Muscle layer of duodenum (tissue), 2 donors: ENCODE measurements around the gene SLC7A5.

Experiments used
- H3K27ac ChIP-seq: one replicate; pipeline ENCODE4 v1.7.0; 2013; ENCODE audit warnings: mild to moderate bottlenecking, low read length
- H3K27me3 ChIP-seq: one replicate; pipeline ENCODE4 v1.7.0; 2013; ENCODE audit warnings: low read depth, mild to moderate bottlenecking, control low read depth, low read length
- H3K36me3 ChIP-seq, 2 donors: one replicate each; pipeline ENCODE4 v1.7.0; 2013; ENCODE audit warnings: low read length in 2 of 2, control low read depth in 1 of 2, mild to moderate bottlenecking in 1 of 2; ENCODE audit not compliant: insufficient read depth in 2 of 2, control insufficient read depth in 1 of 2
- H3K4me1 ChIP-seq, 2 donors: one replicate each; pipeline ENCODE4 v1.7.0; 2013; ENCODE audit warnings: low read length in 2 of 2, mild to moderate bottlenecking in 2 of 2, control low read depth in 1 of 2, moderate library complexity in 1 of 2; ENCODE audit not compliant: insufficient read depth in 2 of 2, control insufficient read depth in 1 of 2
- H3K4me3 ChIP-seq, 2 donors: one replicate each; pipeline ENCODE4 v1.7.0; 2013; ENCODE audit warnings: low read length in 2 of 2, low read depth in 1 of 2, mild to moderate bottlenecking in 1 of 2
- H3K9me3 ChIP-seq, 2 donors: one replicate each; pipeline ENCODE4 v1.7.0; 2013; ENCODE audit warnings: low read length in 2 of 2, control low read depth in 1 of 2, mild to moderate bottlenecking in 1 of 2; ENCODE audit not compliant: control insufficient read depth in 1 of 2
- donor health status: healthy.

SLC7A5 gene

DNA sequence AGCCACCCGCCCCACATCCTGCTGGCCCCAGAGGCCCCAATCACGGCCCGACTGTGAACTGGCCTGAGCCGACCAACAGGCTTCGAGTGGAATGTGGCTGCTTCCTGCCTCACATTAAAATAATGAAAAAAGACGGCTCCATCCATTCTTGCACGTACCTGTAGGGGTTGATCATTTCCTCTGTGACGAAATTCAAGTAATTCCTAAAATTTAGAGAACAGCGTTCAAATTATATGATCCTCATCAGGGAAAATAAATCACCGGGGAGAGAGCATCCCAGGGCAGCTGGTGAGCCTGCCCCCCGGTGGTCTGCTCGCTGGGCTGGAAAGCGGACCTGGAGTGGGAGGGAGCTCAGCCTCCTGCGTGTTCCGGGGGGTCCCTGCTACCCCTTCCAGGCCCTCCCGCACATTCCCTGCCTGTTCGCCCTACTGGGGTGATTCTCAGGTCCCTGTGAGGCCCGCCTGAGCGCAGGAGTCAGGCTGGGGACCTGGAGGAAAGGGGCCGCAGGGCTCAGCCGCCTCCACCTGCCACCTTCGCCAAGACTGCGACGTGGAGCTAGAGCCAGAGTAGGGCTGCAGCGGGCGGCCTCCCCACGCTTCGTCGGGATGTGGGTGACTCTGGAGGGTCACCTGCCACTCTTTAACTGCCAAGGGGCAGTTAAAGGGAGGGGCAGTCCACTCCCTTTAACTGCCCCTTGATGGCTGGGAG, 28.9 kb downstream of the SLC7A5 start:
- no peaks in the 10 kb centered on the region for H3K9me3 ChIP-seq
- H3K27ac ChIP-seq = no peak overlapping the region
- H3K4me3 ChIP-seq = no peak overlapping the region

DNA sequence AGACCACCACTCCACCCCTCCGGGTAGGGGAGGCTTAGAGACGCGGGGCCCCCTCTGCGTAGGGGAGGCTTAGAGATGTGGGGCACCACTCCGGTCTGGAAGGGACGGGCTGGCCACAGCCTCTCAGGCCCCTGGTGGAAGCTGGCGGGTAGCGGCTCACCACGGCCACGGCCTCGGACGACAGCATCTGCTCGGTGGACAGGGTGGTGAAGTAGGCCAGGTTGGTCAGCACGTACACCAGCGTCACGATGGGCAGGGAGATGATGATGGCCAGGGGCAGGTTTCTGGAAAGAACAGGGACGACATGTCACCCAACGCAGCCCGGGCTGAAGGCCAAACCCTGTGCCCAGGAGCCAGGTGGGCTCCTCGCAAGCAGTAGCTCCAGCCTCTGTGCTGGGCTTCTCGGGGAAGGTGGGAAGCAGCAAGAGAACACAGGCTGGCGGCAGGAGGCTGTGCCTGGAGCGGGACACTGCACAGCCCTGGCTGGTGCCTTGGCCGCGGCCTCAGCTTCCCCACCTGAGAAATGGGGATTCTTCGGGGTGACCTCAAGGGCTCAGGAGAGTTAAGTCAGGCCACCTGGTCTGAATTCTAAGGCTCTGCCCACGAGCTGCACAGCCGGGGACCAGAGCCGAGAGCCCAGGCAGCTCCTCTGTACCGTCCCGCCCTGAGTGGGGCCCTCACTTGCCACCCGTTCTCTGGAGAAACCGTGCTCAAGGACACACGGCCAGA, 29.6 kb downstream of the SLC7A5 start:
- no peak overlapping the region for H3K27ac ChIP-seq

More for the DNA sequence above, 28.9 kb downstream of the SLC7A5 start:
- Histone ChIP-seq H3K27me3 (no peaks in the 10 kb centered on the region), H3K4me1 (no peaks in the 10 kb centered on the region), H3K36me3 (peaks cover 0 to 17% of the 10 kb centered on the region in 2 donors)

GRCh38 chr16:87838643-87839541, 30.4 kb downstream of the SLC7A5 start:
- Histone ChIP-seq H3K4me1 (peaks cover 0 to 7% of the 10 kb centered on the region in 2 donors), H3K27me3 (no peaks in the 10 kb centered on the region), H3K4me3 (no peak overlapping the region), H3K9me3 (no peaks in the 10 kb centered on the region), H3K27ac (no peak overlapping the region), H3K36me3 (peaks cover 0 to 17% of the 10 kb centered on the region in 2 donors)

More for the DNA sequence above, 29.6 kb downstream of the SLC7A5 start:
- no peaks in the 10 kb centered on the region for H3K9me3 ChIP-seq
- H3K36me3 ChIP-seq = peaks cover 0 to 17% of the 10 kb centered on the region in 2 donors
- H3K4me3 ChIP-seq = no peak overlapping the region
- no peaks in the 10 kb centered on the region for H3K27me3 ChIP-seq
- H3K4me1 ChIP-seq = peaks cover 0 to 5% of the 10 kb centered on the region in 2 donors

GRCh38 chr16:87837627-87838289, 31.5 kb downstream of the SLC7A5 start:
- no peak overlapping the region for H3K4me3 ChIP-seq
- peaks cover 0 to 7% of the 10 kb centered on the region in 2 donors for H3K4me1 ChIP-seq
- no peak overlapping the region for H3K27ac ChIP-seq
- no peaks in the 10 kb centered on the region for H3K9me3 ChIP-seq
- H3K36me3 ChIP-seq = peaks cover 0 to 17% of the 10 kb centered on the region in 2 donors
- H3K27me3 ChIP-seq = no peaks in the 10 kb centered on the region

DNA sequence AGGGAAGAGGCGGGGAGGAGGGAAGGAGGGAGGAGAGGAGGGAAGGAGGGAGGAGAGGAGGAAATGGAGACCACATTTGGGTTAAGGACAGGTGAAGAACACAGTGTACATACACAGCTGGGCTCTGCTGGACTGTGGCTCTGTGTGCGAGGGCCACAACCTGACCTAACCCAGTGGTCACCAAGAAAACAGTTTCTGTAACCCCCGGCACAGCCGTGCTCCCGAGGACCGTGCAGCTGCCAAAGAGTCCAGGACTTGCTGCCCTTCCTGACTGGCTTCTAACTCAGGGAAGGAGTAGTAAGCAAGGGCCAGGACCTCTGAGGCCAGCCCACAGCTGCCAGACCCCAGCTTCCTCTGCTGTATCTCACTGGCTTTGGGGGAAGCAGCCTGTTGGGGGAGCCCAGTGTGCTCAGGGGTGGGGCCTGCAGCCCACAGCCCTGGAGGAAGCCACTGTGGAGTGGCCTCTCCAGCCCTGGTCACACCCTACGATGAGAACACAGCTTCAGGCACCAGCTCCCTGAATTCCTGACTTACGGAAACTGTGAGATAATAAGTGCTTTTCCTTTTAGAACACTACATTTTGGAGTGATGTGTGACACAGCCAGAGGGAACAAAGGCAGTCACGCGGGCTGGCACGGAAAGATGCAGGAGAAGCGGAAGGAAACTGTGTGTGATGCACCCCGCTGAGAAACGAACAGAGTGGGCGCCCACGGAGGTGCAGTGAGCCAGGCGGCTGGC, 32.3 kb downstream of the SLC7A5 start:
- Histone ChIP-seq H3K9me3 (no peaks in the 10 kb centered on the region), H3K36me3 (peaks cover 0 to 17% of the 10 kb centered on the region in 2 donors), H3K27me3 (no peaks in the 10 kb centered on the region), H3K27ac (no peak overlapping the region), H3K4me3 (no peak overlapping the region), H3K4me1 (peaks cover 0 to 7% of the 10 kb centered on the region in 2 donors)

GRCh38 chr16:87836346-87836843, 32.9 kb downstream of the SLC7A5 start:
- H3K9me3 ChIP-seq = no peaks in the 10 kb centered on the region
- peaks cover 0 to 7% of the 10 kb centered on the region in 2 donors for H3K4me1 ChIP-seq
- H3K4me3 ChIP-seq = no peak overlapping the region
- no peak overlapping the region for H3K27ac ChIP-seq
- peaks cover 0 to 17% of the 10 kb centered on the region in 2 donors for H3K36me3 ChIP-seq
- no peaks in the 10 kb centered on the region for H3K27me3 ChIP-seq

GRCh38 chr16:87835882-87836331, 33.4 kb downstream of the SLC7A5 start:
- Histone ChIP-seq H3K36me3 (peaks cover 0 to 17% of the 10 kb centered on the region in 2 donors), H3K27me3 (no peaks in the 10 kb centered on the region), H3K9me3 (no peaks in the 10 kb centered on the region), H3K27ac (no peak overlapping the region), H3K4me3 (no peak overlapping the region), H3K4me1 (peaks cover 0 to 7% of the 10 kb centered on the region in 2 donors)

DNA sequence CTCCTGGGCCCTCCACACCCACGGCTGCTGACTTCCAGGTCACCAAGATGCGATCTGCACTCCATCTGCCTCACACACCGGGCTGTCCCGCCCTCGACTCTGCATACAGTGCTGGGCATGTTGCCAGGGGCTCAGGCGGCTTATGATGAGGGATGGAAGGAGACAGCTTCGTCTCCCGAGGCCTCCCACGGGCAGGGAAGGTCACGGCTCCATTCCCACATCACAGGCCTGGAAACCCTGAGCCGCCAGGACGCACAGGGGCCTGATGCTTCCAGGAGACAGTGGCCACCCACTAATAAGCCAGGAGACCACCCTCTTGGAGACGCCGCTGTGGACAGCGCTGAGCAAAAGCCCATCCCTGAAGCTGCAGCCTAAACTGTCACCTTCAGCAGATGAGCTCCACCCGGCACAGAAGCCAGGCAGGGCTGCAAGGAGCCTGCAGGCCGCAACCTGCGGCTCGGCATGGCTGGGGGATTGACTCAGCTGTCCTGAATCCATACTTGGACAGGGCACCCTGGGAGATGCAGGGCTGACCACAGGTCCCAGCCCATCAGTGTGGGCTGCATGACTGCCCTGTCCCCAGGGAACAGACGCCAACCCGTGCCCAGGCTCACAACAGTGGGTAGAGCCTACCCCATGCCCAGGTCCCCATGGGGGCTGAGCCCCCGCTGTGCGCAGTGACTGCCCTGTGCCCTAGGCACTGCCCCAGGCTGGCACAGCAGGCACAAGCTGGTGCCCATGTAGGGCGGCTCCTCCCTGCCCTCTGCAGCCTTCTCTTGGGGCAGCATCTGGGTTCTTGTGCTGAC, 34.4 kb downstream of the SLC7A5 start:
- no peaks in the 10 kb centered on the region for H3K9me3 ChIP-seq
- no peaks in the 10 kb centered on the region for H3K27me3 ChIP-seq
- H3K27ac ChIP-seq = no peak overlapping the region
- H3K36me3 ChIP-seq = peaks cover 0 to 25% of the 10 kb centered on the region in 2 donors
- no peak overlapping the region for H3K4me3 ChIP-seq
- peaks cover 0 to 7% of the 10 kb centered on the region in 2 donors for H3K4me1 ChIP-seq

GRCh38 chr16:87834005-87834667, 35.2 kb downstream of the SLC7A5 start:
- Histone ChIP-seq H3K4me3 (no peak overlapping the region), H3K27ac (no peak overlapping the region)

More at GRCh38 chr16:87834005-87834667, 35.2 kb downstream of the SLC7A5 start:
- H3K27me3 ChIP-seq = no peaks in the 10 kb centered on the region
- H3K9me3 ChIP-seq = no peaks in the 10 kb centered on the region
- H3K36me3 ChIP-seq = peaks cover 0 to 23% of the 10 kb centered on the region in 2 donors
- peaks cover 0 to 7% of the 10 kb centered on the region in 2 donors for H3K4me1 ChIP-seq
